GM18505 (cell line): ENCODE measurements around the gene ACTL10.

Source experiments
- ATAC-seq: cut with Tn5 transposase; IDR thresholded peaks from one replicate; pipeline ENCODE4 v1.9.1; 2021; ENCODE audit not compliant: unreplicated experiment
- POLR2A ChIP-seq: IDR thresholded peaks from 4 replicates; pipeline ENCODE4 v1.6.1; 2011; ENCODE audit warnings: borderline replicate concordance; ENCODE audit not compliant: insufficient read depth, insufficient read length; ENCODE audit errors: extremely low read depth

ACTL10 gene

GRCh38 chr20:33710681-33711445 is 44.1 kb downstream of the ACTL10 start:
- TF ChIP-seq POLR2A, result no peak
- no peak for ATAC-seq

- no peak for TF ChIP-seq POLR2A
- ATAC-seq, result no peak
These were observed 44.6 kb downstream of the ACTL10 start for GRCh38 chr20:33711446-33711738.

GRCh38 chr20:33713865-33714367 is 47.2 kb downstream of the ACTL10 start:
- TF ChIP-seq POLR2A, result no peak
- ATAC-seq, result no peak

GRCh38 chr20:33716498-33716897 is 49.8 kb downstream of the ACTL10 start:
- ATAC-seq, result no peak
- TF ChIP-seq POLR2A, result no peak
